K562 (cell line): ENCODE measurements around the gene CPSF4L. TPM values are rescaled to one million over a fixed set of nuclear protein-coding genes. Genes with fewer than 3 reads are reported as not detected.

Source experiments
- BRD4 ChIP-seq: fragments of 200-600 bp; sonication (generic); IDR thresholded peaks from 2 replicates; pipeline ENCODE4 v1.6.1; 2017; ENCODE audit warnings: inconsistent platforms
- ELF4 ChIP-seq: fragments of 450-650 bp; formaldehyde crosslinking; IDR thresholded peaks from 2 replicates; pipeline ENCODE4 v1.4.0; 2022; ENCODE audit warnings: missing genetic modification characterization
- EP300 ChIP-seq: IDR thresholded peaks from 2 replicates; pipeline ENCODE4 v1.6.1; 2012; ENCODE audit warnings: low read length, improper control_type of control experiment
- RBFOX2 ChIP-seq: fragments of 200-400 bp; formaldehyde crosslinking; IDR thresholded peaks from 2 replicates; pipeline ENCODE4 v1.6.1; 2017; ENCODE audit warnings: low read depth, mild to moderate bottlenecking, low read length, moderate library complexity
- RERE ChIP-seq: sonication (generic); formaldehyde crosslinking; IDR thresholded peaks from 2 replicates; pipeline ENCODE4 v1.8.0; 2023; ENCODE audit warnings: missing genetic modification reagents, mild to moderate bottlenecking, borderline replicate concordance
- TEAD4 ChIP-seq, 2 experiments: sonication (generic) in 1 of 2; formaldehyde crosslinking in 1 of 2; IDR thresholded peaks; 2 replicates each; pipeline versions ENCODE4 v1.6.1 to v1.8.0; 2012 to 2022; ENCODE audit warnings: borderline replicate concordance in 1 of 2, inconsistent platforms in 1 of 2, low read length in 1 of 2, mild to moderate bottlenecking in 1 of 2, missing genetic modification reagents in 1 of 2
- USF2 ChIP-seq: sonication (generic); formaldehyde crosslinking; IDR thresholded peaks from 2 replicates; pipeline ENCODE4 v1.5.0; 2020; ENCODE audit warnings: missing genetic modification reagents
- YBX1 ChIP-seq: fragments of 450-650 bp; IDR thresholded peaks from 2 replicates; pipeline ENCODE4 v1.7.1; 2016; ENCODE audit warnings: mild to moderate bottlenecking
- ZBTB43 ChIP-seq: sonication (generic); formaldehyde crosslinking; IDR thresholded peaks from 2 replicates; pipeline ENCODE4 v1.8.0; 2023; ENCODE audit warnings: mild to moderate bottlenecking, missing genetic modification reagents
- ZNF316 ChIP-seq: fragments of 450-650 bp; IDR thresholded peaks from 2 replicates; pipeline ENCODE4 v1.6.1; 2016
- ZNF395 ChIP-seq: fragments of 200-800 bp; sonication (Bioruptor generic); IDR thresholded peaks from 2 replicates; pipeline ENCODE4 v1.6.1; 2017; ENCODE audit warnings: missing genetic modification characterization, missing compliant biosample characterization
- ZNF592 ChIP-seq: fragments of 450-650 bp; IDR thresholded peaks from 2 replicates; pipeline ENCODE4 v1.6.1; 2017; ENCODE audit warnings: antibody characterized with exemption, mild to moderate bottlenecking
- ZSCAN29 ChIP-seq: fragments of 450-650 bp; IDR thresholded peaks from 2 replicates; pipeline ENCODE4 v1.6.1; 2017
- polyA plus RNA-seq, 8 experiments: library from polyadenylated mRNA; depleted of rRNA in 4 of 8; stranded (reverse) in 5 of 8; unstranded in 3 of 8; fragments of >200 nt; fragmentation: Nextera tagmentation in 2 of 8; fragmentation: Illumina TruSeq in 1 of 8; extraction: Ambion mirVana in 2 of 8; extraction: Trizol in 1 of 8; gene quantifications; 2 replicates each; pipeline versions ENCODE4 v1.2.1 to v1.2.3, GENCODE V29; 2011 to 2014; ENCODE audit warnings: inconsistent platforms in 1 of 8, missing spikeins in 1 of 8
- total RNA-seq, 7 experiments: library from RNA; depleted of rRNA in 6 of 7; stranded (reverse); fragments of >200 nt in 6 of 7; fragmentation: Illumina TruSeq in 2 of 7; extraction: Trizol in 2 of 7; gene quantifications; 2 replicates each; pipeline versions ENCODE4 v1.2.1 to v1.2.3, GENCODE V29; 2011 to 2021; ENCODE audit warnings: low replicate concordance in 1 of 7

CPSF4L gene
- total and polyA plus RNA-seq, 9 of the 15 experiments (the other 6 are each of a cell fraction or from before 2014, with no cell fraction given), result not detected

- TF ChIP-seq ZNF592 (0 out of 2 replicates have a peak, but pooled peaks have one; percentile 45), EP300 (peak; percentile 77), USF2 (CRISPR knock-in tag) (no peak), RBFOX2 (0 out of 2 replicates have a peak, but pooled peaks have one; percentile 18), BRD4 (no peak), TEAD4 (IDR thresholded peaks at IDR 0.05; ENCODE audit: low read length) (peak; percentile 76), TEAD4 (CRISPR knock-in tag; IDR thresholded peaks at IDR 0.05; ENCODE audit: borderline replicate concordance) (peak; percentile 23; the same call in 1 of the 2 replicates), ZNF395 (CRISPR knock-in tag) (no peak), RERE (CRISPR knock-in tag) (no peak), YBX1 (no peak), ZBTB43 (CRISPR knock-in tag) (no peak), ZSCAN29 (no peak), ELF4 (CRISPR knock-in tag) (0 out of 2 replicates have a peak, but pooled peaks have one; percentile 22), ZNF316 (no peak; the same call in 1 of the 2 replicates)
Measured at GRCh38 chr17:73308017-73308823, 46.5 kb upstream of the CPSF4L start (continued).
